ENCODE results near the gene ATP5MC3. TPM values are rescaled to one million over a fixed set of nuclear protein-coding genes. Genes with fewer than 3 reads are reported as not detected.

The ATP5MC3 gene
- total and polyA plus RNA-seq, 10 of the 15 experiments (the other 5 are each of a cell fraction or from before 2014, with no cell fraction given): 308 to 1,196 (median 550) TPM

- TF ChIP-seq CREB1 (IDR thresholded peaks at IDR 0.05; ENCODE audit: low read depth) (0 out of 2 replicates have a peak, but pooled peaks have one; percentile 40), CEBPZ (IDR thresholded peaks at IDR 0.05; ENCODE audit: low read depth, low read length) (no peak), RUNX3 (IDR thresholded peaks at IDR 0.05; ENCODE audit: low read length) (peak; percentile 98), ZBED1 (IDR thresholded peaks at IDR 0.05; ENCODE audit: borderline replicate concordance) (peak; percentile 69; the same call in 1 of the 2 replicates), SREBF2 (IDR thresholded peaks at IDR 0.05; ENCODE audit: low read length) (no peak), STAT1 (conservative IDR thresholded peaks at IDR 0.05) (no peak), SRF (IDR thresholded peaks at IDR 0.05; ENCODE audit: low read depth in 2 of 2, low read length in 2 of 2) (peak in 1 of 2 experiments; percentile 85; a peak in 2 of 4 replicates), MEF2B (IDR thresholded peaks at IDR 0.05; ENCODE audit: partially characterized antibody, poor library complexity, severe bottlenecking) (peak; percentile 77), MEF2A (IDR thresholded peaks at IDR 0.05; ENCODE audit: insufficient read depth, low read depth, low read length) (peak; percentile 97), ZNF384 (IDR thresholded peaks at IDR 0.05; ENCODE audit: borderline replicate concordance, low read depth, low read length) (no peak), CHD4 (IDR thresholded peaks at IDR 0.05) (no peak), POU2F2 (IDR thresholded peaks at IDR 0.05; ENCODE audit: borderline replicate concordance, low read depth, low read length) (no peak), DPF2 (IDR thresholded peaks at IDR 0.05) (peak; percentile 53; the same call in 1 of the 2 replicates), MAX (IDR thresholded peaks at IDR 0.05; ENCODE audit: low read depth, low read length) (no peak), TBL1XR1 (IDR thresholded peaks at IDR 0.05; ENCODE audit: low read depth, low read length) (peak; percentile 40; the same call in 1 of the 2 replicates), JUND (IDR thresholded peaks at IDR 0.05; ENCODE audit: low read depth, low read length) (peak; percentile 40; the same call in 1 of the 2 replicates), ATF2 (IDR thresholded peaks at IDR 0.05; ENCODE audit: low read length) (peak; percentile 86), JUNB (IDR thresholded peaks at IDR 0.05) (peak; percentile 94), CBX5 (IDR thresholded peaks at IDR 0.05; ENCODE audit: low read depth) (0 out of 2 replicates have a peak, but pooled peaks have one; percentile 36), FOXM1 (IDR thresholded peaks at IDR 0.05; ENCODE audit: low read depth, low read length) (0 out of 2 replicates have a peak, but pooled peaks have one; percentile 65), IRF4 (IDR thresholded peaks at IDR 0.05; ENCODE audit: low read depth, low read length) (peak; percentile 85; the same call in 1 of the 2 replicates), BRCA1 (IDR thresholded peaks at IDR 0.05; ENCODE audit: low read depth, low read length) (no peak), REST (IDR thresholded peaks at IDR 0.05; ENCODE audit: low read depth, low read length) (no peak), NFIC (IDR thresholded peaks at IDR 0.05; ENCODE audit: low read depth, low read length) (peak; percentile 88), IKZF1 (conservative IDR thresholded peaks at IDR 0.05) (no peak)
Observed at GRCh38 chr2:175154661-175155082, 26.8 kb downstream of the ATP5MC3 start (continued).
